HG03064 (cell line): ENCODE data around the gene RAC2.

Experiments used
- ATAC-seq: cut with Tn5 transposase; IDR thresholded peaks from one replicate; pipeline ENCODE4 v1.9.1; 2021; ENCODE audit warnings: low read depth; ENCODE audit not compliant: unreplicated experiment

Gene RAC2

GRCh38 chr22:37276776-37277175 lies 32.7 kb upstream of the RAC2 start:
- no peak for ATAC-seq

- no peak for ATAC-seq
Measured at GRCh38 chr22:37275622-37276021, 31.6 kb upstream of the RAC2 start.

GRCh38 chr22:37275134-37275533 lies 31.1 kb upstream of the RAC2 start:
- ATAC-seq, result no peak

- no peak for ATAC-seq
Measured at GRCh38 chr22:37274380-37274862, 30.4 kb upstream of the RAC2 start.

DNA sequence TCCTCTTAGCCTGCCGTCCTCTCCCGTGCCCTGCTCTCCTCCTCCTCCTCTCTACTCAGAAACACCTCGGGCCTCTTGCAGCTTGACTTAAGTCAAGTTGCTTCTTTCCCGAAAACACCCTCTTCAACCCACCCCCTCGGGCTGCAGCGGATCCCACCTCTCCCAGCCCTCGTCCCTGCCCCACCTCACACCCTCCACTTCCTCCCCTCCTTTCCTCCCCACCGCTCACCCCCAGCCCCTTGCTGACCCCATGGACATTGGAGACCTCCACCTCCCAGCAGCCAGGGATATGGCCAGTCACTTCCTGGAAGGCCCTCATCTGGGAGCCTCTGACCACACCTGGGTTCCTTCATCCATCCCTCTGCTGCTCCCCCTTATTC lies 29.8 kb upstream of the RAC2 start:
- no peak for ATAC-seq

- ATAC-seq, result no peak
Measured at GRCh38 chr22:37273126-37273845, 29.2 kb upstream of the RAC2 start.

DNA sequence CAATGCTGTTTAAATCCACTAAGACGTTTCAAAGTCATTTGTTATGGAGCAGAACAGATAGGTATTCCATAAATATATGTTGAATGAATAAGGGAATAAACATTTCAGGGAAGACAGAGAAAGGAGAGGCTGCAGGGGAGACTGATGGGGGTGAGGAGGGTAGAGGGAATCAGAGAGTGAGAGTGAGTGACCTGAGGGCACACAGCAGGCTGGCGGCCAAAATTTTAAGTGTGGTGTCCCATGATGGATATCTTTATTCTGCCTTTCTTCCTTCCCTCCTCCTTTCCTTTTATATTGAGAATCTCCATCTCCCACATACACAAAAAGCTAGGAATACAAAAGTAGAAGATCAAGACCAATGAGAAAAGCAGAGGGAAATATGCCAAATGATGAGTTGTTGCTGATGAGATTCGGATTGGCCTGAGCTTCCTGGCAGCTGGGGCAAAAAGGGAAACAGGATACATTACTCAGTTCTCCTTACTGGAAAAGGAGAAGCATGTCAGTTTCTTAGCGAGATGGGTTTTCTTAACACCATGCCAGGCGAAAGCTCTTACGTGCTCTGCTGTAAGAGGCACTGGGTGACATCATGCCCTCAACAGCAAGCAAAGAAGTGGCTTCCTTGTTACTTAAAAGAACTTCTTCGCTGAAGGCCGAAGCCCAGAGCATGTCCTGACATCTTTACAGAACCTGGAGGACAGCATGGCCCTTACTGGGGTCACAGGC lies 27.0 kb upstream of the RAC2 start:
- no peak for ATAC-seq

GRCh38 chr22:37269936-37270678 lies 26.0 kb upstream of the RAC2 start:
- ATAC-seq, result no peak

GRCh38 chr22:37267661-37268413 lies 23.8 kb upstream of the RAC2 start:
- no peak for ATAC-seq

DNA sequence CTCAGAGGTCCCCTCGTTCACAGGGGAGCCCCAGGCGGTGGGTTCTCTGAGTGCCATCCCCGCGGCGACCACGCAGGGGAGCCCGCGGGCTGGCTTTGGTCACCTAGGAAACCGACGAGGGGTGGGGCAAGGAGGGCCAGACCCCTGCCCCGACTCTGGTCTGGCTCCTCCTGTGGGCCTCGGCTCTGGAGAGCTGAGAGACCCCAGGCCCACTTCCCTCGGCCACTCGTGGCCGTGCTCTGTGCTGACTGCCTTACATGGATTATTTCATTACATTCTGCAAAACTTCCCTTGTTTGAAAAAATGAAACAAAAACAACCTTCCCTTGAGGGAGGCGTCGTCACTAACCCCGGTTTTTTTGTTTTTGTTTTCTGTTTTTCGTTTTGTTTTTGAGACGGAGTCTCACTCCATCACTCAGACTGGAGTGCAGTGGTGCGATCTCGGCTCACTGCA lies 23.1 kb upstream of the RAC2 start:
- no peak for ATAC-seq

DNA sequence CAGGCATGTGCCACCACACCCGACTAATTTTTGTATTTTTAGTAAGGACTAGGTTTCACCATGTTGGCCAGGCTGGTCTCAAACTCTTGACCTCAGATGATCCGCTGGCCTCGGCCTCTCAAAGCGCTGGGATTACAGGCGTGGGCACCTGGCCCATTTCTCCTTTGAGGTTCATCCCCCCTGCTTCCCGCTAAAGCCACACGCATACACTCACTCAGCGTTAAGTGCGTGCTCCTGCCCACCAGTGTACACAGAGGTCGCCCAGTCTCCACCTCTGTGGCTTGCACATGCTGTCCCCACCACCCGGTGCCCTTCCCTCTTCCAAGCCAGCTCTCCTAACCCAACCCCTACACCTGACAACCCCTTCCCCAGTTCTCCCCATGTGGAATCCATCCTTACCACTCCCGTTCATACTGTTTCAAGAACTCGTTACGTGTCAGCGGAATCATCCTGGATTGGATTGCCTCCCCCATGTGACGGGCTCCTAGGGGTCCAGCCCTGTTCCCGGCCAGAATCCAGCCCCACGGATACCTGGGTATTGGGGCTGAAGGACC lies 22.6 kb upstream of the RAC2 start:
- no peak for ATAC-seq

GRCh38 chr22:37263966-37264887 lies 20.2 kb upstream of the RAC2 start:
- ATAC-seq, result no peak

GRCh38 chr22:37262346-37262745 lies 18.3 kb upstream of the RAC2 start:
- no peak for ATAC-seq

GRCh38 chr22:37260901-37261336 lies 16.9 kb upstream of the RAC2 start:
- ATAC-seq, result no peak

GRCh38 chr22:37260155-37260795 lies 16.2 kb upstream of the RAC2 start:
- ATAC-seq, result no peak

DNA sequence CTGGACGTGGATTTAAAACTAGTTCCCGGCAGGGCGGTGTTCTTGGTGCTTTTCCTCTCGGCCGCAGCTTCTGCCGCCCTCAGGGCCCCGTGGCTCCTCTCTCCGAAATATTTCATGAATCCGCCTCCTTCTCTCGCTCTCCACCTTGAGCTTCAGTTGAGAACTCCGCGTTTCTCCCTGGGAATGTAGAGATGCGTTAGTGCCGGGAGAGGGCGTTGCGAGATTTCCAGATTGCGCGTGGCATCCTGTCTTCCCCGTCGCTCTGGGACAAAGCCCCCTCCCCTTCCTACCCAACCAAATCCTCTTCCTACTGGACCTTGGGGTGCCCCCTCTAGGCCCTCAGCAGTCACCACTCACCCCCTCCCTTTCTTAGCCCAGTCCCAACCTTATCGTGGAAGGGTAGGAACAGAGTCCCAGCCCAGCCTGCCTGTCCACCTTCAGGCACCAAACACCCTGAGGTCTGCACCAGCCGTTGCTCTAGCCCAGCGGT lies 15.5 kb upstream of the RAC2 start:
- ATAC-seq, result no peak

DNA sequence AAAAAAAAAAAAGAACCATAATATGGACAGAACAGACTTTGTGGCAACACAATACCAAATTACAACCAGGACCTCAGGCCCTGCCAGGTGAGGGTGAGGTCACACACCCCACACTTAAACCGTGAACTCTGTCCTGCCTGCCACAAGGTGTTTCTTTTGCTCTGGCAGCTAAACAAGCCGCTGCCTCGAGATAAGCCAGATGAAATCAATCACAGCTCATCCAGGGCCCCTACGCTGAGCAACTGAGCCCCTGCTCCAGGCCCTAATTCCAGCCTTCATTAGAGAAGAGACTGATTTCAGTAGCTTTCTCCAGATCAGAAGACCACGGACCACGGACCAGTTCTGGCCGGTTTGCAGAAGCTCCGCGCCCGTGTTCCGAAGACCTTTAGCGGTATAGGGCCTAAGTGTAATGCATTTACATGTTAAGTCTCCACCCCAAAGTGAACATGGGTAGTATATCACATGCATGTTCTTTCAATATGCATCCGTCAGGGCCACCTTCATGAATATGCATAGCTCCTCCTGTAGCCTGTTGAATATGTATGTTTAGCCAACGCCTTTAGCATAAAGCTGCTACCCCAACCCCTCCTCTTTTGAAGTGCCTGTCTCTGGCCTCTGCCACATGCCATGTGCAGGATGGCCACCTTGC lies 14.8 kb upstream of the RAC2 start:
- no peak for ATAC-seq
